ENCODE data around the gene KRTAP5-10.
"Not testable (repeated sequence)": the region's sequence is repeated elsewhere in the genome, so short reads cannot be mapped to it uniquely, and the experiment has no call there.

Gene KRTAP5-10

DNA sequence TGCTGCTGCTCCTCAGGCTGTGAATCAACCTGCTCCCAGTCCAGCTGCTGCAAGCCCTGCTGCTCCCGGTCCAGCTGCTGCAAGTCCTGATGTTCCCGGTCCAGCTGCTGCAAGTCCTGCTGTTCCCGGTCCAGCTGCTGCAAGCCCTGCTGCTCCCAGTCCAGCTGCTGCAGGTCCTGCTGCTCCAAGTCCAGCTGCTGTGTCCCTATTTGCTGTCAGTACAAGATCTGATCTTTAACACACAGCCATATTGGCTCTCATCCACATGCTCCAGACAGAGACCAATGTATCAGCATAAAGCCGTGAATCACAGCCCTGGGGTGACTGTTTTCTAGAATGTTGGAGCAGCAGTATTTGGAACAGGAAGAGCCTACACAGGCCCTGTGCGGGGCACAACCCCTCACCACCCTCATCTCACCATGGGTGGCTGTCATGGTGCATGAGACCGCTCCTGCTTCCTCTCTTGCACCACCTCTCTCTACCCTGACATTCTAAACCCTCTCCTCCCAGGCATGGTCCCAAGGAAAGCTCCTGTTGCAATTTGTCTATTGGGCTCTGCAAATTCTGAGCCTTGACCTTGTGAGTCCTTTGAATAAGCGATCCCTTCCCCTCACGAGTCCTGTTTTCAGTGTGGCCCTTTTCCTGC is 3.5 kb downstream of the KRTAP5-10 start:
- no peaks in the 10 kb centered on the region for H3K9me2 ChIP-seq (replicated peaks; ENCODE audit: insufficient read depth, low read length)
- H3K9ac ChIP-seq (ENCODE audit: low read length) = no peak overlapping the region
- H3F3A ChIP-seq (ENCODE audit: insufficient read depth) = no peaks in the 10 kb centered on the region
- no peaks in the 10 kb centered on the region for H3K79me2 ChIP-seq (ENCODE audit: insufficient read depth, low read length)
- H4K20me1 ChIP-seq (ENCODE audit: low read depth, low read length) = no peaks in the 10 kb centered on the region
- TF ChIP-seq, protein P1, sequence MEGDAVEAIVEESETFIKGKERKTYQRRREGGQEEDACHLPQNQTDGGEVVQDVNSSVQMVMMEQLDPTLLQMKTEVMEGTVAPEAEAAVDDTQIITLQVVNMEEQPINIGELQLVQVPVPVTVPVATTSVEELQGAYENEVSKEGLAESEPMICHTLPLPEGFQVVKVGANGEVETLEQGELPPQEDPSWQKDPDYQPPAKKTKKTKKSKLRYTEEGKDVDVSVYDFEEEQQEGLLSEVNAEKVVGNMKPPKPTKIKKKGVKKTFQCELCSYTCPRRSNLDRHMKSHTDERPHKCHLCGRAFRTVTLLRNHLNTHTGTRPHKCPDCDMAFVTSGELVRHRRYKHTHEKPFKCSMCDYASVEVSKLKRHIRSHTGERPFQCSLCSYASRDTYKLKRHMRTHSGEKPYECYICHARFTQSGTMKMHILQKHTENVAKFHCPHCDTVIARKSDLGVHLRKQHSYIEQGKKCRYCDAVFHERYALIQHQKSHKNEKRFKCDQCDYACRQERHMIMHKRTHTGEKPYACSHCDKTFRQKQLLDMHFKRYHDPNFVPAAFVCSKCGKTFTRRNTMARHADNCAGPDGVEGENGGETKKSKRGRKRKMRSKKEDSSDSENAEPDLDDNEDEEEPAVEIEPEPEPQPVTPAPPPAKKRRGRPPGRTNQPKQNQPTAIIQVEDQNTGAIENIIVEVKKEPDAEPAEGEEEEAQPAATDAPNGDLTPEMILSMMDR (IDR thresholded peaks at IDR 0.05; ENCODE audit: insufficient read depth, low read length, poor library complexity, severe bottlenecking) = no peak
- TF ChIP-seq EZH2phosphoT487 (conservative IDR thresholded peaks at IDR 0.05; ENCODE audit: low read length) = no peak
- H3K4me3 ChIP-seq (ENCODE audit: insufficient read depth, low read length, poor library complexity, severe bottlenecking) = no peak overlapping the region
- H3K9me3 ChIP-seq (ENCODE audit: insufficient read depth, low read length) = no peaks in the 10 kb centered on the region
- no peak overlapping the region for H3K4me2 ChIP-seq (ENCODE audit: low read depth, low read length, poor library complexity, severe bottlenecking)
- H2AFZ ChIP-seq (ENCODE audit: low read depth, low read length, severe bottlenecking) = no peak overlapping the region
- no peak overlapping the region for H3K27ac ChIP-seq (ENCODE audit: low read depth, low read length)
- no peaks in the 10 kb centered on the region for H3K27me3 ChIP-seq (ENCODE audit: low read length)
- H3K36me3 ChIP-seq (ENCODE audit: low read length) = no peaks in the 10 kb centered on the region

DNA sequence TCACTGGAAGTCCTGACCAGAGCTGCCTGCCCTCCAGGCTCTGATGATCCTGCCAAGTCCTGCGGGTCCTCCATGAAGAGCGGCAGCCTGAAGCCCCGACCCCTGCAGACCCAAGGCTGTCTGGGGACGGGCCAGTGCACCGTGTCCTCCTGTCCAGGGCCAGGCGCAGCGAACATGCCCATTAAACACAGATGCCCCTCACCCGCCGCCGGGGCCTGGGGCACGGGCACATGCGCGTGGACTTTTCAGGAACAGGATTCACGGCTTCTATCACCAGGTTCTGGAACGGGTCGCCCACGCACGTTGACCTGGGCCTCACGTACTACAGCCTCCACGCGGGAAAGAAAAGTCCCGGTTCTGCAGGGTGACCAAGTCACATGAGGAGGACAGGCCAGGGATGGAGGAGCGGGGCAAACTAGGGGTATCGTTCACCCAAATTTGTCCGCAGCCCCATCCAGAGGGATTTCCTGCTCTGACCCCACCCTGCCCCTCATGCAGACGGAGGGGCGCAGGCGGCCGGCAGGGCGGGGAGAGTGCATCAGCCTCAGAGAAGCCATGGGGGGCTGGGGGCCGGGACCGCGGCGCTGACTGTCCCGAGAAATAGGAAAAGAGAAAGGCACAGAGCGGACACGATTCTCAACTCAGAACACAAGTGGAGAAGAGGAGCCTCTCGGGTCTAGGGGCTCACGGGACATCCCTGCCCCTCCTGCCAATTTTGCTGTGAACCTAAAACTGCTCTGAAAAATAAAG is 5.9 kb downstream of the KRTAP5-10 start:
- H3K27ac ChIP-seq (ENCODE audit: low read depth, low read length); H3K27me3 ChIP-seq (ENCODE audit: low read length); H3K36me3 ChIP-seq (ENCODE audit: low read length); H3K4me2 ChIP-seq (ENCODE audit: low read depth, low read length, poor library complexity, severe bottlenecking); H3K79me2 ChIP-seq (ENCODE audit: insufficient read depth, low read length); H3K9me2 ChIP-seq (replicated peaks; ENCODE audit: insufficient read depth, low read length); H3K4me3 ChIP-seq (ENCODE audit: insufficient read depth, low read length, poor library complexity, severe bottlenecking); H3K9me3 ChIP-seq (ENCODE audit: insufficient read depth, low read length); H3F3A ChIP-seq (ENCODE audit: insufficient read depth); H4K20me1 ChIP-seq (ENCODE audit: low read depth, low read length); H3K9ac ChIP-seq (ENCODE audit: low read length); H2AFZ ChIP-seq (ENCODE audit: low read depth, low read length, severe bottlenecking): not testable (repeated sequence)

DNA sequence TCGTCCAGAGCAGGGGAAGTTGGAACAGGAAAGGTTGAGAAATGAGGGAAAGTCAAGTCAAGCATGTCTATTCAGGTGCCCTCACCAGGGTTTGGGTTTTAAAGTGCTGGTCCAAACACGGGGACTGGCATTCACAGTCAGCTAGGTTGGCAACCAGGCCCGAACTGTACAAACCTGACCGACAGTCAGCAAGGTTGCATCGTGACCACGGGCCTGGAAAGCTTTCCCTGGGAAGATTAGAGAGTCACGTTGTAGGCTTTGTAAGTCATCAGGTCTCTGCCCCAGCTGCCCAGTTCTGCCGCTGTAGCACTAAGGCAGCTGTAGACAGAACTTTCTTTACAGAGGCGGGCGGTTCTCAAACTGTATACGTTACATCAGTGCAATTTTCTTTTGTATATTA is 7.4 kb downstream of the KRTAP5-10 start:
- Histone ChIP-seq H3K27ac (ENCODE audit: low read depth, low read length) (no peak overlapping the region), H3K27me3 (ENCODE audit: low read length) (no peaks in the 10 kb centered on the region)
- no peak for TF ChIP-seq EZH2phosphoT487 (conservative IDR thresholded peaks at IDR 0.05; ENCODE audit: low read length)
- TF ChIP-seq, protein P1 (IDR thresholded peaks at IDR 0.05; ENCODE audit: insufficient read depth, low read length, poor library complexity, severe bottlenecking) = no peak

DNA sequence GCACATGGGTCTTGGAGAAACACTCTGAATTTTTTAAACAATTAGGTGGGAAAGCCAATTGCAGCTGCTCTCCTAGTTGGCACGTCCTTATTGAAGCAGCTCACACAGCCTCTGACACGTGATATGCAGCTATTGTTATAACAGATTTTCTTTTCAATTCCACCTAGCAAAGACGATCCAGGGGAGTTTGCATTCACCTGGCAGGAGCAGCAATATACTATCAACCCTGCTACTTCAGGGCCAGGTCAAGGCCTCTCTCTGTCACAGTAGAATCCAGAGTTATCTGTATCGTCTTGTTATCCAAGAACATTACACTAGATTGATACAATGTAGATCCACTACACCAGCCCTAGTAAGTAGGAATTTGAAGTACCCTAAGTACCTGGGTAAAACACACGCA is 9.1 kb downstream of the KRTAP5-10 start:
- H2AFZ ChIP-seq (ENCODE audit: low read depth, low read length, severe bottlenecking) = no peak overlapping the region
- H3K27me3 ChIP-seq (ENCODE audit: low read length) = no peaks in the 10 kb centered on the region
- H3K79me2 ChIP-seq (ENCODE audit: insufficient read depth, low read length) = no peaks in the 10 kb centered on the region
- no peaks in the 10 kb centered on the region for H3K36me3 ChIP-seq (ENCODE audit: low read length)
- no peaks in the 10 kb centered on the region for H3F3A ChIP-seq (ENCODE audit: insufficient read depth)
- no peak overlapping the region for H3K9ac ChIP-seq (ENCODE audit: low read length)
- H3K9me3 ChIP-seq (ENCODE audit: insufficient read depth, low read length) = no peaks in the 10 kb centered on the region
- H3K4me3 ChIP-seq (ENCODE audit: insufficient read depth, low read length, poor library complexity, severe bottlenecking) = no peak overlapping the region
- no peak overlapping the region for H3K4me2 ChIP-seq (ENCODE audit: low read depth, low read length, poor library complexity, severe bottlenecking)
- H3K27ac ChIP-seq (ENCODE audit: low read depth, low read length) = no peak overlapping the region
- no peak for TF ChIP-seq EZH2phosphoT487 (conservative IDR thresholded peaks at IDR 0.05; ENCODE audit: low read length)
- TF ChIP-seq, protein P1 (IDR thresholded peaks at IDR 0.05; ENCODE audit: insufficient read depth, low read length, poor library complexity, severe bottlenecking) = no peak
- H3K9me2 ChIP-seq (replicated peaks; ENCODE audit: insufficient read depth, low read length) = no peaks in the 10 kb centered on the region
- no peaks in the 10 kb centered on the region for H4K20me1 ChIP-seq (ENCODE audit: low read depth, low read length)

More for the DNA sequence above, 7.4 kb downstream of the KRTAP5-10 start:
- H2AFZ ChIP-seq (ENCODE audit: low read depth, low read length, severe bottlenecking) = no peak overlapping the region
- H3K9me3 ChIP-seq (ENCODE audit: insufficient read depth, low read length) = no peaks in the 10 kb centered on the region
- no peaks in the 10 kb centered on the region for H3K79me2 ChIP-seq (ENCODE audit: insufficient read depth, low read length)
- H3K9ac ChIP-seq (ENCODE audit: low read length) = no peak overlapping the region
- H3K36me3 ChIP-seq (ENCODE audit: low read length) = no peaks in the 10 kb centered on the region
- no peaks in the 10 kb centered on the region for H3K9me2 ChIP-seq (replicated peaks; ENCODE audit: insufficient read depth, low read length)
- no peak overlapping the region for H3K4me2 ChIP-seq (ENCODE audit: low read depth, low read length, poor library complexity, severe bottlenecking)
- no peaks in the 10 kb centered on the region for H4K20me1 ChIP-seq (ENCODE audit: low read depth, low read length)
- H3F3A ChIP-seq (ENCODE audit: insufficient read depth) = no peaks in the 10 kb centered on the region
- H3K4me3 ChIP-seq (ENCODE audit: insufficient read depth, low read length, poor library complexity, severe bottlenecking) = no peak overlapping the region

All from SU-DHL-6 (cell line).